Body of pancreas (tissue), 4 donors: ENCODE results near the gene BTBD9.

Experiments
- POLR2A ChIP-seq, 3 donors: fragments of 450-650 bp; IDR thresholded peaks; one replicate each; pipeline ENCODE4 v1.6.1; 2016; ENCODE audit warnings: antibody characterized with exemption in 3 of 3, mild to moderate bottlenecking in 2 of 3
- TF ChIP-seq, protein P1 (sequence below), 7 experiments: fragments of 450-650 bp in 4 of 7; fragments of 200-600 bp in 3 of 7; sonication (generic) in 3 of 7; IDR thresholded peaks; one replicate each; pipeline ENCODE4 v1.5.1; 2016 to 2019; ENCODE audit warnings: antibody characterized with exemption in 7 of 7

DNA sequence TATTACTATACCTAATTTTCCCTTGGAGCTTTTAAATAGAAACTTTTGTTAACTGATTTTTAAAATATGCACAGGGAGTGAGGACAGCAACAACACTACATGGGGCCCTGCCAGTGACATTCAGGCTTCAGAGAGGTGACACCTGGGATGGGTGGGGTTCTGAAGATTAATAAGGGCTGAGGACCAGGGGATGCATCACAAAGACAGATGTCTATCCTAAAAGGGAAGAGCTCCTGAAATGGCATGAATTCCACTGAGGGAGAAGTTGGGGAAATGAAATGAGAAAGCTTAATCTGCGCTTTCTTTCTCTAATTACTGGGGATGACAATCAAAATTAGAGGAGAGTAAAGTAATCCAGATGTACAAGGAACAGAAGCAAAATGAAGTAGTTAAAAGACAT, 162.8 kb downstream of the BTBD9 start:
- TF ChIP-seq, protein P1, sequence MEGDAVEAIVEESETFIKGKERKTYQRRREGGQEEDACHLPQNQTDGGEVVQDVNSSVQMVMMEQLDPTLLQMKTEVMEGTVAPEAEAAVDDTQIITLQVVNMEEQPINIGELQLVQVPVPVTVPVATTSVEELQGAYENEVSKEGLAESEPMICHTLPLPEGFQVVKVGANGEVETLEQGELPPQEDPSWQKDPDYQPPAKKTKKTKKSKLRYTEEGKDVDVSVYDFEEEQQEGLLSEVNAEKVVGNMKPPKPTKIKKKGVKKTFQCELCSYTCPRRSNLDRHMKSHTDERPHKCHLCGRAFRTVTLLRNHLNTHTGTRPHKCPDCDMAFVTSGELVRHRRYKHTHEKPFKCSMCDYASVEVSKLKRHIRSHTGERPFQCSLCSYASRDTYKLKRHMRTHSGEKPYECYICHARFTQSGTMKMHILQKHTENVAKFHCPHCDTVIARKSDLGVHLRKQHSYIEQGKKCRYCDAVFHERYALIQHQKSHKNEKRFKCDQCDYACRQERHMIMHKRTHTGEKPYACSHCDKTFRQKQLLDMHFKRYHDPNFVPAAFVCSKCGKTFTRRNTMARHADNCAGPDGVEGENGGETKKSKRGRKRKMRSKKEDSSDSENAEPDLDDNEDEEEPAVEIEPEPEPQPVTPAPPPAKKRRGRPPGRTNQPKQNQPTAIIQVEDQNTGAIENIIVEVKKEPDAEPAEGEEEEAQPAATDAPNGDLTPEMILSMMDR (IDR thresholded peaks at IDR 0.05) = no peak
- TF ChIP-seq POLR2A (IDR thresholded peaks at IDR 0.05) = no peak
